Endothelial cell of hepatic sinusoid (primary cell): ENCODE data around the gene FAM163A.
"Not testable (repeated sequence)": the region's sequence is repeated elsewhere in the genome, so short reads cannot be mapped to it uniquely, and the experiment has no call there.

Experiments used
- in situ Hi-C: cut with HindIII; loops from 2 replicates; pipeline ENCODE4 v1.10.0; 2017; ENCODE audit warnings: low sequenced_read_pairs

Gene FAM163A

DNA sequence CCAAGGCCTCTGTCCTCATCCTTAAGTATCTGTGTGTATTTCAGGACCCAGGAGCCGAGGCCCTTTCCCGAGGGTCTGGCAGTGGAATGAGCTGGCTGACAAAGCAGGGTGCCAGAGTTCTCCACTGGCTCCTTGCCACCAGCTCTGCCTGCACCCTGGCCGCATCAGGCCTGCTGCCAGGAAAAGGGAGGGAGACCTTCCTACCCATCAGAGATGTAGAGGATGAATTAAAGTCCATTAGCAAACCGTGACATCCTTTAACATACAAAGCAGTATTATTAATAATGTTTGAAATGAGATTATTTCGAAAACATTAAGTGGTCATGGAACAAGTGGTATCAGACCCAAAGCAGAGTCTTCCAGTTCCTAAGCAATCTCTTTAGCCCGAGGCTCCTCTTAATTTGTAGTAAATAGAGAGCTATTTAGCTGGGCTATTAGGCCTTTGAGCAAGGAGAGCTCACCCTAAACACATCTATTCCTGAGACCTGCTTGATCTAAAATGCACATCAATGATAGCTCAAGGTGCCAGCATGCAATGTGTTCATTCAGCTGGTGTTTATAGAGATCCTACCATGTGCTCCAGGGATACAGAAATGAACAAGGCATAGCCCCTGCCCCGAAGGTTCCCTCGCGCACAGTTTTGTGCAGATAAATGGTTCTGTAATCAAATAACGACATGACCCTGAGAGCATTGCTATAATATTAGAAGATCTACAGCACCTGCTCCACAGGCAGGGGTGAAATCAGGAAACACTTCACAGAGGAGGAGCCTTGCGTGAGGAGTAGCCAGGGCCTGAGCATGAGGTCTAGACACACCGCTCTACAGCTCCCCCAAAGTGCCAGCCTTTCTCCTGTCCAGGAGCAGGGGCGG, 44.0 kb downstream of the FAM163A start:
- in situ Hi-C loops = no loop called here

DNA sequence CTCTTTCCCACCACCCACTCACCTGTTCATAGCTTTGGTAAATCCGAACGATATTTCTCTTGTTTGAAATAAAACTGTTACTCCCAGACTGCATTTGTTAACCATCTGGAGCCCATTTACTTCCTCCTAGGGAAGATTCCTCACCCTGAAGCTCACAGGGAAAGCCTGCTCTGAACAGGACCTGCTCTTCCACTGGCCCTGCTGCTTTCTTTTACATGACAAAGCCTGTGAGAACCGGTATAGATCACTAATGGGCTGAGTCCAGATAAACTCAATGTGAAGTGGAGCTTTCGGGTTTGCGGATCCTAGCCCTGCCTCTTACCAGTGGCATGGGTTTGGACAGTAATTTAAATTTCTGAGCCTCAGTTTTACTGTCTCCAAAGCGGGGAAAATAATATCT, 45.2 kb downstream of the FAM163A start:
- in situ Hi-C loops = no loop called here

DNA sequence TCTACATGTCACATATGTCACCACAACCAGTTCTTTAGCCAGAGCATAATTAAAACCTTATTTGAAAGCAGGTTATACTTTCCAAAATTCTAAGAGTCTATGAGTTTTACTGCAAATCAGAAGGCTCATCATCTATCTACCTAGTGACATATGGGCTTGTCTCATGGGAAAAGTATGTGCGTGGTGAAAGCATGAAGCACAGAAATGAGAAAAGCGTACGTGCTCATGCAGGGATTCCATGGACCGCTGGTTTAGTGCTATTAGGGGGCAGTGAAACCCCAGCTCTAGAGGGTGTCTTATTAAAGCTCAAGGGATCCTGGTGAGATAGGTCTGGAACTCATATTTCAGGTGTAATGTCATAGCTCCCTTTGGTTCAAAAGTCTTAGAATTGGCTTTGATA, 50.2 kb downstream of the FAM163A start:
- in situ Hi-C loops = loop anchor here (5.0 kb wide), 1 partner anchor 76 kb away; no protein-coding TSS in a partner anchor

DNA sequence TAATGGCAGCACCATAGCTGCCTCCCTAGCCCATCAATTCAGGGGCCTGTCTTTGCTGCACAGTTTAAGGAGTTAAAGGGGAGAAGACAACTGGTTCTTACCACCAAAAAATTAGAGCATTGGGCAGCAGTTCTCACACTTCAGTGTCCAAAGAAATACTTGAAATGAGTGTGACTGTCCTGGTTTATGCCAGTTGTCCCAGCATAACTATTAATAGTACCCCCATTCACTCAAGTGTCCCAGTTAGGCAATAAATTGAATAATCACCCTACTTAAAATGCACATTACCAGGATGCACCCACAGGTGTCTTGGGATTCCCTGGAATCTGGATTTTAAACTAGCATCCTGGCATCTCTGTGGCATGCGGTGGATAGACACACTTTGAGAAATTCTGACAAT, 51.1 kb downstream of the FAM163A start:
- in situ Hi-C loops = loop anchor here (5.0 kb wide), 1 partner anchor 77 kb away; no protein-coding TSS in a partner anchor

DNA sequence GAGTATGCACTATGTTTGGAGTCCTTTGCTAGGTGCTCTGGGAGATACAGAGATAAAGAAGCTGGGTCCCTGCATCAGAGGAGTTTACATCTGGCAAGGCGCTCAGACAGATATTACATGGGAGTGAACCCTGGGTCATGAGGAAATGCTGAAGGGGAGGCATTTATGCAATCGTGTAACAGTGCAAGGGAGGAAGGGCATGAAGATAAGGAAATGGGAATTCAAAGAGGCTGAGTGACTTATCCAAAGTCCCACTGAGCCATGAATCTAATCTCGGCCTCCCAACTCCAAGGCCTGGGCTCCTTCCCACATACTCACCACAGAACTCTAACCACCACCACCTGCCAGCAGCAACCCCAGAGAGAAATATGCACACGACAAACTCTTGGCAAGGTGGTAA, 51.6 kb downstream of the FAM163A start:
- in situ Hi-C loops = loop anchor here (5.0 kb wide), 1 partner anchor 77 kb away; no protein-coding TSS in a partner anchor

DNA sequence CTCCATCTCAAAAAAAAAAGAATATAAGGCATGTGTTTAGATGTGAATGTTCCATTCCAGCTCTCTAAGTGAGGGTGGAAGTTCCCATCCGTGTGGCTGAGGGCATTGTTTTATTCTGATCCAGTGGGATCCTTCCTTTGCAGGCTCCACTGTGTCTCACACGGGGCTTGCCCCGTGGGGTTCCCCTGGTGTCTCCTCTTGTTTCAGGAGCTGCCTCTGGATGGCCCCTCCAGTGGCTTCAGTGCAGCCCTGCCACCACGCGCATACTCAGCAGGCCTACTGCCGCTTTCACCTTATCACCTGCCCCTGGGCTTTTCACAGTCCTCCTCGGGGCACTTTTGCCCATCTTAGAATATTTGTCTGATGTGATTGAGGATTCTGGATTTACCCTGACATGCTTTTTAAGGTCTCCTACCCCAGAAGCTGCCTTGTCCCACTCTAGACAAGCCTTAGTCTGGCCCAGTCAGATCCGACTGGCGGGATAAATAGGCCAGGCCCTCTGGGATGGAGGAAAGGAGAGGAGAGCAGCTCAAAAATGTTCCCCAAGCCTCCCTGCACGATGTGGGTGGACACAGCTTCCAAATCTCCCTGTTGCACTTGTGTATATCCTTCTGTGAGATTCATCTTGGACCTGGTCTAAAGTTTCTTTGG, 55.2 kb downstream of the FAM163A start:
- in situ Hi-C loops = no loop called here

DNA sequence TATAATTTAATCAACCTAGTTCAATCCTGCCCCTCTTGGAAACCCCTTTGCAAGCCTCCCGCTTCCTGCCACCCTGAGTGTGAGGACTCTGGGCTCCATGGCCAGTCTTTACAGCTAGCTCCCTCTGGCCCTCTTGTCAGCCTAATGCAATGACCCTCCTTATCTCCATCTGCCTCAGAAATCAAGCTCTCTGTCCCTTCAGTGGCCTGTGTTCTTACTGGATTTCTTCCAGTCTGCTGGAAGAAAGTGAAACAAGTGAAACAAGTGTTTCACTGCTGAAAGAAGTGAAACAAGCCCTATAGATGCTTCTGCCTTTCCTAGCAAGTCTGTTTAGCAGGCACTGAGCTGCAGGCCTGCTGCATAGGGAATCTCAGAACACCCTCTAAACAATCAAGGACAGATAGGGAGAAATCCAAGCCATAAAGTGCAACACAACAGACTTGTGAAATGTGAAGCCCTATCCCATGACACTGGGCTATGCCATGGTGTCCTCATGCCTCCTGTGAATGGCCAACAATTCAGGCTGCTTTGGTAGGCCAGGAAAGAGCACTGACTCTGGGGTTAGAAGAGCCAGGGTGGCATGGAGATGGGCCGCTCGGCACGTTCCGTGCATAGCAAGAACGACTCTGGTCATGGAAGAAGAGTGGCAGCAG, 55.9 kb downstream of the FAM163A start:
- in situ Hi-C loops = no loop called here

DNA sequence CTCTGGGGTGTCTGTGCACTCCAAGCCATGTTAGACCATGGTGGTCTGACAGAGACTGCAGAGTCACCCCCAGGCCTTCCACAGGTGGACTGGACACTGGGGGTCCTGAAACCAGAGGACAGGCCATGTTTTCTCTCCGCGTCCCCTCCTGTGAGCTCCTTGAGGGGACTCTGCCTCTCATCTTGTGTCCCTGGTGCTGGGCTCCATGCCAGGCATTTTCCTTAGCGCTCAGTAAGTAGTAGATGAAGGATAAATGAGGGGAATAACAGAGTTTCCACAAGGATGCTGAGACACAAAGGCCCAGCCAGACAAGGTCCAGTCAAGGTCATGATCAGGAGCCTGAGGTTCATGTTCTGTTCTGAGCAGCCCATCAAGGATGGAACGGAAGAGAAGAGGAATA, 57.4 kb downstream of the FAM163A start:
- in situ Hi-C loops = no loop called here

DNA sequence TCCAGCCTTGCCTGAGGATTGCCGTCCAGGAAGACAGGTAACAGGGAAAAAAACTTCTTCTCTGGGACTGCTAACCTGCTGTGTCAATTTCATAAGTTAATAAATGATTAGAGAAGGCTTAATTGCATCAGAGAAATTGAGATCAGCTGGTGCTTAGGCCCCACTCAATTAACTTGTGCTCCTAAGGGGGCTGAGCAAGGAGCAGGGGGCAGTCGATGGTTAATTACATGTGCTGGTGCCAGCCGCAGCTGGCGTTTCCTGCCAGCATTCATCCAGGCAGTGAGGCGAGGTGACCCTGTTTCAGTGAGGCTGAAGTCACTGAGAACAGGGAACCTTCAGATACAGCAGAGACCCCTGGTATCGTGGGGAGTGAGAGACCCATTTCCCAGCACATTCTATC, 60.0 kb downstream of the FAM163A start:
- in situ Hi-C loops = no loop called here

DNA sequence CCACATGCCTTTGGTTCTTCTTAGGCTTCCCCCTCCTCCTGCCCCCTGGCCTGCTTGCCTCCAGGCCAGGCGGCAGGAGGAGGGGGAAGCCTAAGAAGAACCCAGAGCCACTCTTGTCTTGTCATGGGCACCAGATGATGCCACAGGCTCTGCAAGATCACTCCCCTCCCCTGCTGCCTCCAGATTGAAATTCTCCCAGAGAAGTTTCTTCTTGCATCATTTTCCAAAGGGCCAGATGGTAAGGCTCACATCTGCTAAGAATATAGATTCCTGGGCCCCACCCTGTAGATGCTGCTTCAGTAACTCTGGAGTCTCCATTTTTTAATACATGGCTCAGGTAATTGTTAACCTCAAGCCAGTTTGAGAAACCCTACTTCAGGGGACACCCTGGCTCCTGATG, 60.8 kb downstream of the FAM163A start:
- in situ Hi-C loops = no loop called here

DNA sequence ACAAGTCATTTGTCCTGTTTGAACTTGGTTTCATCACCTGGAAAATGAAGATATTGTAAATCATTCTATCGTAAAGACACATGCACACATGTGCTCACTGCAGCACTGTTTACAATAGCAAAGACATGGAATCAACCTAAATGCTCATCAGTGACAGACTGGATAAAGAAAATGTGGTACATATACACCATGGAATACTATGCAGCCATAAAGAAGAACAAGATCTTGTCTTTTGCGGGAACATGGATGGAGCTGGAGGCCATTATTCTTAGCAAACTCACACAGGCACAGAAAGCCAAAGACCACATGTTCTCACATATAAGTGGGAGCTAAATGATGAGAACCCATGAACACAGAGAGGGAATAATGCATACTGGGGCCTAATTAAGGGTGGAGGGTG, 61.3 kb downstream of the FAM163A start:
- in situ Hi-C loops = not testable (repeated sequence)

DNA sequence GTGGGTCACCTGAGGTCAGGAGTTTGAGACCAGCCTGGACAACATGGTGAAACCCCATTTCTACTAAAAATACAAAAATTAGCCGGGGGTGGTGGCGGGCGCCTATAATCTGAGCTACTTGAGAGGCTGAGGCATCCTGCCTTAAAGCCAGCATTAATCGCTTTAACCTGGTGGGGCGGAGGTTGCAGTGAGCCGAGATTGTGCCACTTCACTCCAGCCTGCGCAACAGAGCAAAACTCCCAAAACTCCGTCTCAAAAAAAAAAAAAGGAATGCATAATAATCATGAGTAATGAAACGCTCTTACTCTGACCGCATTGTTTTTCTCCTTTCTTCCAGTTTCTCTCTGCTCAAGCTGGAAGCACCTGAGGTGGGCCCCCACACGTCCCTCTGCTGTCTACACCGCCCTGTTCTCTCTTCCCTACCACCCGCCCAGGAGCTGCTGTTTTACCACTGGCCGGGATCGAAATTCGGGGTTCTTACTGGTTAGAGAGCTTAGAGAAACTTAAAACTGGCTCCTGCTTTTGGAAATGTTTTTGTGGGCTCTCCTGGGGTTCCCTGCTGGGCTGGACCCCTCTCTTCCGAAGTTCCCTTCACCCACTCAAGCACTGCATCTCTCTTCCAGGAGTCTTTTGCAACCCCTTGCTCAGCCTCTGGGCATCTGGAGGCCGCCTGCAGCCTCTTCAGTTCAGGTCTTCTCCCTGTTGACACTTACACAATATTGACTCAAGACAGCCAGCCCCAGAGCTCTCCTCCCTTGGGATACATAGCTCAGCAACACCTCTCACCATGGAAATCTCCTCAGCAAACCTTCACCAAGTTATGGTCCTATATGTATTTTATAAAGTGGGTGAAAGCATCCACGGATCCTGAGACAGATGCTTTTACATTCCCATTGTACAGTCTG, 62.5 kb downstream of the FAM163A start:
- in situ Hi-C loops = no loop called here

DNA sequence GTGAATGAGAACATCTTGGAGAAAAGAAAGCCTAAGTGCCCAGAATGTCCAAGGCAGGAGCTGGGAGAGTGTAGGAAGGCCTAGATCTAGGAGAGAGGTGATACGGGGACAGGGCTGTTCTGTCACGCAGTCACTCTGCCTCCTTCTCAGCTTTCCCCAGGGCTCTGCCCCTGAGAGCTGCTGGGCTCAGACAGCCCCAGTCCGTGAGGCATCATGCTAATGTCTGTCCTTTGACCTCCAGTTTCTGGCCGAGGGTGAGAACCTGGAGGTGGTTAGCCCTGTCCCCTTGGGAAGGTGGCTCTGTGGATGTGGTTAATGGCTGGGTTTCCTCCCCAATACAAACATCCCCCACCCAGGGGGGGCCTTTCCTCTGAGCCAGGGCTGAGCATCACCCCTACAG, 63.2 kb downstream of the FAM163A start:
- in situ Hi-C loops = no loop called here

DNA sequence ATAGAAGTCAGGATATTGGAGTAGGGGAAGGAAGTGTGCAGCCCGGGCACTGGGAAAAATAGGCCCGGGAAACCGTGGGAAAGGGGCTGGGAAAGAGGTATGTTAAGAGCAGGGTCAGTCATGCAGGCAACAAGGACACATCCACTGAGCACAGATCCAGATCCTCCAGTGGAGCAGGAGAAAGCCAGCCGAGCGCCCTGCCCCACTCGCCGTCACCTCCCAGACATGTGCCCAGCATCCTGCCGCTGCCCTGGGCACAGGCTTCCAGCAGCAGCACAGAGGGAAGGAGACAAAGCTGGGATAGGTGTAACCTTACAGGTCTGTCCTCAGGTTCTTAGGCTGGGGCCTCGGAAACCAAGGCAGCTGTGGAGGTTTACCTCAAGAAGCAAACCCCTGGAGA, 64.2 kb downstream of the FAM163A start:
- in situ Hi-C loops = no loop called here

DNA sequence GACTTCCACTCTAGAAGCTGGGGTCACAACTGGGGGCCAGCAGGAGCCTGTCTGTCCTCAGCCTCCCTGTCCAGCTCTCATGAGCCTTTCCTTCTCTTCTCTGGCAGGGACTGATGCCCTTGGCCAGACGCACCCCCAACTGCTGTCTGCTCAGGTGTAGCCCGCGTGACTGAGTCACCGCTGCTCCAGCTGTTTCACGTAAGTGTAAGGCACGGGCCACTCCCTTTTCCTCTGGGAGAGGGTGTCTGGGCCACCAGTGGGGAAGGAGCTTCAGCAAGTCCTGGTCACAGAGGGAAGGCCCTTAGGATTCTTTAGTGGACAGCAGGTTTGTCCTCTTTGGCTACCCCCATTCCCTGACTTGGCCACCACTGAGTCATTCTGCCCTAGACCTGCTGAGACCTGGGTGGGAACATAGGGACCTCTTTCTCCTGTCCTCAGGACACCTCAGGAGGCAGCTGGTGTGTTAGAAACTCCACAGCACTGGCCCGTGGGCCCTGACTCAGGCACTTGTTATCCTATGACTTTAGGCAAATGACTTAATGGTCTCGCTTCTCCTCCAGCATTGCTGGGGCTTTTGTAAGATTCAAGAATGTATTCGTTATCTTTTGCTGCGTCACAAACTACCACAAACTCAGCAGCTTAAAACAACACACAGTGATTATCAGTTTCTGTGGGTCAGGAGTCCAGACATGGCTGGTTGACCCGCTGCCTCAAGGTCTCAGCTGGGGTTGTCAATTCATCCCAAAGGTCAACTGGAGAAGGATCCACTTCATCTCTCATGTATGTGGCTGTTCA, 64.8 kb downstream of the FAM163A start:
- in situ Hi-C loops = no loop called here

DNA sequence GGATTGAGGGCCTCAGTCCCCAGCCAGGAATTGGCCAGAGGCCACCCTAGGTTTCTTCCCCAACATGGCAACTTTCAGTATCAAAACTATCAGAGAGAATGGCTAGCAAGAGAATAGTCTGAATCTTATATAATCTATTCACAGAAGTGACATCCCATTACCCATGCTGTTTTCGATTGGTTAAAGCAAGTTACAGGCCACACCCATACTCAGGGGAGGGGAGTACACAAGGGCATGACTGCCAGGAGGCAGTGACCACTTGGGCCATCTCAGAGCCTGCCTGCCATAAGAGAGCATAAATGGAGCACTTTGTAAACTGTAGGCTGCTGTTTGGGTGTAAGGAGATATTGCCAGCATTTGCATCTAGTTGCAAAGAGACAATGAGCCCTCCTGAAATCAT, 65.4 kb downstream of the FAM163A start:
- in situ Hi-C loops = no loop called here

DNA sequence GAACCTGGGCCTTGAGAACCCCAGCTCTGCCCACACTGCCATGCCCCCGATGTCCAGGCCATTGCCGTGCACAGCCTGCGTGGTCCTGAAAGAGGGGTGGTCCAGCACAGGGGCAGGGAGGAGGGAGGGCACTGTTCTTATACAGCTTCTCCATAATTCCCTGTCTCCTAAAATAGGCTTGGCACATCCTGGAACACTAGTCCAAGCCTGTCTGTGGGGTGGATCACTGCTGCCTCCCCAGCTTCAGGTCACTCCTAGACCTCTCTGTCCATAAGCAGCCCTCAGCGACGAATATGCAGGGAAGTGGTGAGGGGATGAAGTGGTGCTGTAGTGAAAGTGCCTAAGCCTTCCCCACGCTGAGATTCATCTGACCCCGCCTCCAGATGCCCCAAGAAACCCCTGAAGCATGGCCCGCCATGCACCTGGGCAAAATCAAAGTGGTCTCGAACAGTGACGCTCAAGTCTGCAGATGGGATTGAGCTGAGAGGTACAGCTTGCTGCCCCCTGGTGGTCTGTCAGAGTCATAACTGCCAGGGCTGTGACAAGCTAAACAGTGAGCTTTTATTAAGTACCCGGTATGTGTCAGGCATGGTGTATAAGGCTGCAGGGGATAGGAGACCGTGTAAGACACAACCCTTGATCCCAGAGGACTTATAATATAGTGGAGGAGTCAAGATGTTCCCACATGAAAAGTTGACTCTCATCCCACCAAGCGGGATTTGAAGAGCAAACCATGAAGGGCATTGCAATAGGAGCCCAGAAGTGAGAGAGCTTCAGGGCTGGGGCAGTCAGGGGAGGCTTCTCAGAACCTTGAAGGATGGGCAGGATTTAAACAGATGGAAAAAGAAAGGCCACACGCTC, 66.6 kb downstream of the FAM163A start:
- in situ Hi-C loops = loop anchor here (5.0 to 10.0 kb wide), 2 partner anchors 47 to 105 kb away; no protein-coding TSS in a partner anchor

DNA sequence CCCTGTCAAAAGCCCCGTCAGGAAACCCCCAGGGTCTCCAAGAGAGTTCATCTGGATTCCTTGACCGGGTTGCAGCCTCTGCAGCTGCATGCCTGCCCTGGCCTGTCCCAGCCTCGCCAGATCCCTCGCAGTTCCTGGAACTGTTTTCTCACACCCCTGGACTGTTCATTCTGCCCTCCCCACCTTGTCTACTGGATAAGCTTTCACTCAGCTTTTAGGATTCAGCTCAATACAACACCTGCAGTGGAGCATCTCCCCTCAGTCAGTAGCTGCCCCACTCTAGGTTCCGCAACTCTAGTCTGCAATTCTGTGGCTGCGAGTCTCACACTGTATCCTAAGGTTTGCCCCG, 67.2 kb downstream of the FAM163A start:
- in situ Hi-C loops = loop anchor here (5.0 to 10.0 kb wide), 2 partner anchors 48 to 106 kb away; no protein-coding TSS in a partner anchor
